H9 (cell line): ENCODE measurements around the gene PRKCZ. TPM values are rescaled to one million over a fixed set of nuclear protein-coding genes. Genes with fewer than 3 reads are reported as not detected.

Experiments used
- DNase-seq: peaks from one replicate; pipeline ENCODE4 v3.0.0-alpha.2; 2017
- H2AFZ ChIP-seq: one replicate; pipeline ENCODE4 v1.6.1; 2013; ENCODE audit warnings: mild to moderate bottlenecking, low read length, control low read depth, moderate library complexity
- H2AK5ac ChIP-seq: 2 replicates; pipeline ENCODE4 v1.6.1; 2013; ENCODE audit warnings: low read length, control low read depth, mixed read lengths; ENCODE audit not compliant: insufficient read length
- H2BK120ac ChIP-seq: one replicate; pipeline ENCODE4 v1.6.1; 2013; ENCODE audit warnings: low read depth, mild to moderate bottlenecking, low read length, control low read depth, inconsistent platforms; ENCODE audit not compliant: poor library complexity, severe bottlenecking
- H2BK12ac ChIP-seq: 2 replicates; pipeline ENCODE4 v1.6.1; 2013; ENCODE audit warnings: low read length, control low read depth, mixed read lengths, low read depth; ENCODE audit not compliant: insufficient read length
- H2BK15ac ChIP-seq: 2 replicates; pipeline ENCODE4 v1.6.1; 2013; ENCODE audit warnings: low read depth, low read length, control low read depth
- H2BK20ac ChIP-seq: one replicate; pipeline ENCODE4 v1.6.1; 2013; ENCODE audit warnings: low read depth, mild to moderate bottlenecking, low read length, control low read depth, inconsistent platforms; ENCODE audit not compliant: poor library complexity, severe bottlenecking
- H2BK5ac ChIP-seq: 2 replicates; pipeline ENCODE4 v1.6.1; 2013; ENCODE audit warnings: low read length, control low read depth, mixed read lengths; ENCODE audit not compliant: insufficient read length
- H3K14ac ChIP-seq: 2 replicates; pipeline ENCODE4 v1.6.1; 2013; ENCODE audit warnings: low read length, control low read depth; ENCODE audit not compliant: insufficient read depth
- H3K18ac ChIP-seq: 2 replicates; pipeline ENCODE4 v1.6.1; 2013; ENCODE audit warnings: low read depth, mild to moderate bottlenecking, mixed read lengths, low read length, control low read depth; ENCODE audit not compliant: insufficient read length
- H3K23ac ChIP-seq: 2 replicates; pipeline ENCODE4 v1.6.1; 2013; ENCODE audit warnings: low read length, control low read depth, mixed read lengths, low read depth; ENCODE audit not compliant: insufficient read length
- H3K23me2 ChIP-seq: 2 replicates; pipeline ENCODE4 v1.6.1; 2013; ENCODE audit warnings: low read depth, mild to moderate bottlenecking, mixed read lengths, low read length, control low read depth; ENCODE audit not compliant: insufficient read length, poor library complexity, severe bottlenecking
- H3K27ac ChIP-seq: 2 replicates; pipeline ENCODE4 v1.5.1; 2013; ENCODE audit warnings: low read length, control low read depth, mixed read lengths, low read depth; ENCODE audit not compliant: insufficient read length
- H3K27me3 ChIP-seq: 2 replicates; pipeline ENCODE4 v1.6.1; 2013; ENCODE audit warnings: low read length, control low read depth, inconsistent platforms; ENCODE audit not compliant: insufficient read depth
- H3K4ac ChIP-seq: 2 replicates; pipeline ENCODE4 v1.6.1; 2013; ENCODE audit warnings: low read depth, mild to moderate bottlenecking, control low read depth, inconsistent platforms, low read length, moderate library complexity
- H3K4me1 ChIP-seq: 2 replicates; pipeline ENCODE4 v1.6.1; 2013; ENCODE audit warnings: low read length, control low read depth, inconsistent platforms; ENCODE audit not compliant: insufficient read depth
- H3K4me2 ChIP-seq: 2 replicates; pipeline ENCODE4 v1.6.1; 2013; ENCODE audit warnings: low read length, control low read depth, mixed read lengths; ENCODE audit not compliant: insufficient read length, insufficient read depth
- H3K56ac ChIP-seq: 2 replicates; pipeline ENCODE4 v1.6.1; 2013; ENCODE audit warnings: low read depth, mild to moderate bottlenecking, mixed read lengths, low read length, control low read depth; ENCODE audit not compliant: insufficient read length
- H3K79me1 ChIP-seq: 2 replicates; pipeline ENCODE4 v1.6.1; 2013; ENCODE audit warnings: low read depth, mild to moderate bottlenecking, moderate library complexity, low read length, control low read depth, inconsistent platforms; ENCODE audit not compliant: insufficient read depth, poor library complexity, severe bottlenecking
- H3K79me2 ChIP-seq: 2 replicates; pipeline ENCODE4 v1.6.1; 2013; ENCODE audit warnings: low read length, control low read depth, inconsistent platforms; ENCODE audit not compliant: insufficient read depth
- H3K9ac ChIP-seq: 2 replicates; pipeline ENCODE4 v1.6.1; 2013; ENCODE audit warnings: low read length, control low read depth, mixed read lengths; ENCODE audit not compliant: insufficient read length; ENCODE audit errors: extremely low read depth
- H3K9me3 ChIP-seq: one replicate; pipeline ENCODE4 v1.6.1; 2013; ENCODE audit warnings: low read depth, low read length, inconsistent platforms; ENCODE audit not compliant: control insufficient read depth
- H3T11ph ChIP-seq: one replicate; pipeline ENCODE4 v1.6.1; 2013; ENCODE audit warnings: mild to moderate bottlenecking, low read length, control low read depth, inconsistent platforms
- H4K20me1 ChIP-seq: one replicate; pipeline ENCODE4 v1.6.1; 2013; ENCODE audit not compliant: control insufficient read depth, insufficient read length, insufficient read depth
- H4K5ac ChIP-seq: 2 replicates; pipeline ENCODE4 v1.6.1; 2013; ENCODE audit warnings: low read depth, mild to moderate bottlenecking, mixed read lengths, low read length, control low read depth; ENCODE audit not compliant: insufficient read length
- H4K8ac ChIP-seq: replicated peaks from 2 replicates; pipeline ENCODE4 v1.6.1; 2013; ENCODE audit warnings: low read length, control low read depth, mixed read lengths, low read depth; ENCODE audit not compliant: insufficient read length
- H4K91ac ChIP-seq: 2 replicates; pipeline ENCODE4 v1.6.1; 2013; ENCODE audit warnings: low read depth, mild to moderate bottlenecking, moderate library complexity, mixed read lengths, low read length, control low read depth; ENCODE audit not compliant: insufficient read length
- H3K27ac Mint-ChIP-seq, 3 experiments: 2 replicates in 2 of 3; 3 replicates in 1 of 3; pipeline ENCODE4 v1.8.0; 2020 to 2021; ENCODE audit warnings: mixed read lengths in 3 of 3, mild to moderate bottlenecking in 1 of 3, moderate library complexity in 1 of 3
- H3K27me3 Mint-ChIP-seq: 2 replicates; pipeline ENCODE4 v1.8.0; 2021; ENCODE audit warnings: low read depth, mild to moderate bottlenecking, moderate library complexity, mixed read lengths
- H3K36me3 Mint-ChIP-seq, 3 experiments: 2 replicates in 2 of 3; 3 replicates in 1 of 3; pipeline ENCODE4 v1.8.0; 2020 to 2021; ENCODE audit warnings: low read depth in 3 of 3, mixed read lengths in 3 of 3; ENCODE audit not compliant: insufficient read depth in 1 of 3
- H3K4me1 Mint-ChIP-seq, 2 experiments: 2 replicates each; pipeline ENCODE4 v1.8.0; 2020; ENCODE audit warnings: mixed read lengths in 2 of 2
- H3K4me3 Mint-ChIP-seq, 2 experiments: 2 replicates in 1 of 2; 3 replicates in 1 of 2; pipeline ENCODE4 v1.8.0; 2020 to 2021; ENCODE audit warnings: mild to moderate bottlenecking in 2 of 2, mixed read lengths in 2 of 2, moderate library complexity in 1 of 2
- H3K9me3 Mint-ChIP-seq, 2 experiments: 2 replicates in 1 of 2; 3 replicates in 1 of 2; pipeline ENCODE4 v1.8.0; 2020; ENCODE audit warnings: mild to moderate bottlenecking in 2 of 2, mixed read lengths in 2 of 2, moderate library complexity in 1 of 2
- CTCF ChIP-seq: fragments of 200-600 bp; sonication (generic); conservative IDR thresholded peaks from 3 replicates; pipeline ENCODE4 v1.8.0; 2021; ENCODE audit warnings: antibody characterized with exemption, mild to moderate bottlenecking
- WGBS: extraction: QIAGEN DNeasy Blood & Tissue Kit; methylation state at CpG from one replicate; pipeline ENCODE4 v1.1.7; 2013; ENCODE audit warnings: missing lambda C conversion rate, low lambda C conversion rate, mixed read lengths; ENCODE audit not compliant: insufficient read length; ENCODE audit errors: extremely low coverage; 5-methylcytosine and 5-hydroxymethylcytosine counted together
- total RNA-seq: library from RNA; stranded (reverse); gene quantifications from 2 replicates; pipeline ENCODE4 v1.2.1, GENCODE V29; 2021

Gene PRKCZ
- total RNA-seq, 1 experiment from 2014 or later: 48.4 TPM

- Histone ChIP-seq H4K8ac (no peak overlapping the region), H2BK15ac (no peak overlapping the region), H4K91ac (no peak overlapping the region), H3K23ac (no peak overlapping the region), H2AFZ (no peak overlapping the region), H3K14ac (no peak overlapping the region; the same call in 1 of the 2 replicates), H3K4ac (no peak overlapping the region), H3K23me2 (no peaks in the 10 kb centered on the region), H3K56ac (no peak overlapping the region), H3K9ac (no peak overlapping the region), H3K4me1 (peaks cover 4% of the 10 kb centered on the region; the same call in 1 of the 2 replicates), H3K4me2 (no peak overlapping the region), H3T11ph (no peak overlapping the region), H3K79me2 (peaks cover 1% of the 10 kb centered on the region; the same call in 1 of the 2 replicates), H3K27me3 (no peaks in the 10 kb centered on the region), H2BK12ac (no peak overlapping the region), H3K79me1 (no peaks in the 10 kb centered on the region), H3K9me3 (no peaks in the 10 kb centered on the region), H4K5ac (no peak overlapping the region), H3K18ac (no peak overlapping the region), H2BK5ac (no peak overlapping the region), H2BK120ac (no peak overlapping the region), H2BK20ac (no peak overlapping the region), H2AK5ac (no peak overlapping the region), H4K20me1 (no peaks in the 10 kb centered on the region), H3K27ac (no peak overlapping the region)
- no peak for DNase-seq
- peaks cover 2 to 3% of the 10 kb centered on the region in 2 experiments; a peak in 2 of 5 replicates for H3K9me3 Mint-ChIP-seq
- no peak overlapping the region for H3K4me3 Mint-ChIP-seq
- TF ChIP-seq CTCF: no peak
- no peaks in the 10 kb centered on the region for H3K27me3 Mint-ChIP-seq
- WGBS: no CpG with 5 or more reads among the region's 30 CpGs
- H3K36me3 Mint-ChIP-seq: peaks cover 0 to 5% (median 0%) of the 10 kb centered on the region in 3 experiments; a peak in 1 of 7 replicates
- H3K27ac Mint-ChIP-seq: peak overlapping the region in 2 of 3 experiments; percentile 40 to 73; a peak in 3 of 7 replicates
- H3K4me1 Mint-ChIP-seq: peaks cover 28 to 33% of the 10 kb centered on the region in 2 experiments
These were observed 77.3 kb downstream of the PRKCZ start for GRCh38 chr1:2127187-2128145.
